ENCODE measurements around the gene RSF1.

RSF1 gene

GRCh38 chr11:77799338-77799737 lies 21.2 kb downstream of the RSF1 start:
- no peak overlapping the region for H3K27ac Mint-ChIP-seq
- H3K36me3 Mint-ChIP-seq (ENCODE audit: low read depth): peaks cover 60% of the 10 kb centered on the region
- H3K9me3 Mint-ChIP-seq: peaks cover 34% of the 10 kb centered on the region
- no peak overlapping the region for H3K4me3 Mint-ChIP-seq
- no peaks in the 10 kb centered on the region for H3K4me1 Mint-ChIP-seq
- H3K27me3 Mint-ChIP-seq (ENCODE audit: low read depth): no peaks in the 10 kb centered on the region
- TF ChIP-seq CTCF (IDR thresholded peaks at IDR 0.05; ENCODE audit: unreplicated experiment in 3 of 3): no peak

GRCh38 chr11:77793972-77794371 lies 26.6 kb downstream of the RSF1 start:
- H3K27ac Mint-ChIP-seq: no peak overlapping the region
- peaks cover 69% of the 10 kb centered on the region for H3K9me3 Mint-ChIP-seq
- no peaks in the 10 kb centered on the region for H3K27me3 Mint-ChIP-seq (ENCODE audit: low read depth)
- no peaks in the 10 kb centered on the region for H3K4me1 Mint-ChIP-seq
- peaks cover 98% of the 10 kb centered on the region for H3K36me3 Mint-ChIP-seq (ENCODE audit: low read depth)
- TF ChIP-seq CTCF (IDR thresholded peaks at IDR 0.05; ENCODE audit: unreplicated experiment in 3 of 3): no peak
- H3K4me3 Mint-ChIP-seq: no peak overlapping the region

- no peak for TF ChIP-seq CTCF (IDR thresholded peaks at IDR 0.05; ENCODE audit: unreplicated experiment in 3 of 3)
- Mint-ChIP-seq H3K27ac (no peak overlapping the region), H3K27me3 (ENCODE audit: low read depth) (no peaks in the 10 kb centered on the region), H3K9me3 (peaks cover 56% of the 10 kb centered on the region), H3K4me1 (no peaks in the 10 kb centered on the region), H3K36me3 (ENCODE audit: low read depth) (peaks cover 77% of the 10 kb centered on the region), H3K4me3 (no peak overlapping the region)
Observed at GRCh38 chr11:77791301-77791700, 29.2 kb downstream of the RSF1 start.

GRCh38 chr11:77789731-77790476 lies 30.6 kb downstream of the RSF1 start:
- no peak overlapping the region for H3K4me3 Mint-ChIP-seq
- TF ChIP-seq CTCF (IDR thresholded peaks at IDR 0.05; ENCODE audit: unreplicated experiment in 3 of 3): no peak
- no peaks in the 10 kb centered on the region for H3K27me3 Mint-ChIP-seq (ENCODE audit: low read depth)
- H3K36me3 Mint-ChIP-seq (ENCODE audit: low read depth): peaks cover 63% of the 10 kb centered on the region
- no peaks in the 10 kb centered on the region for H3K4me1 Mint-ChIP-seq
- no peak overlapping the region for H3K27ac Mint-ChIP-seq
- peaks cover 43% of the 10 kb centered on the region for H3K9me3 Mint-ChIP-seq

- Mint-ChIP-seq H3K27me3 (ENCODE audit: low read depth) (no peaks in the 10 kb centered on the region), H3K9me3 (peaks cover 38% of the 10 kb centered on the region), H3K27ac (peak overlapping the region in 1 of 3 experiments; percentile 5), H3K4me1 (no peaks in the 10 kb centered on the region), H3K36me3 (ENCODE audit: low read depth) (peaks cover 56% of the 10 kb centered on the region), H3K4me3 (no peak overlapping the region)
- no peak for TF ChIP-seq CTCF (IDR thresholded peaks at IDR 0.05; ENCODE audit: unreplicated experiment in 3 of 3)
Observed at GRCh38 chr11:77789061-77789730, 31.3 kb downstream of the RSF1 start.
